Mesenteric fat pad (tissue), 1 donor: ENCODE measurements around the gene DNAH6. TPM values are rescaled to one million over a fixed set of nuclear protein-coding genes. Genes with fewer than 3 reads are reported as not detected.

Experiments used
- DNase-seq: peaks from one replicate; pipeline ENCODE4 v3.0.0-alpha.2; 2020; ENCODE audit warnings: low spot score
- total RNA-seq: library from RNA; stranded (reverse); fragmentation: NEBNext Ultra II Directional; extraction: Animal tissue kit (Norgen Biotek cat#: 25700); gene quantifications from one replicate; pipeline ENCODE4 v1.2.1, GENCODE V29; 2021
- donor health status: DM: yes; HTN: yes; CAD: no.

The DNAH6 gene
- total RNA-seq, 1 donor from 2014 or later: 0.77 TPM

- no peak for DNase-seq
Measured at GRCh38 chr2:84628486-84628885, 112.2 kb downstream of the DNAH6 start.

GRCh38 chr2:84629550-84629949 is 113.3 kb downstream of the DNAH6 start:
- no peak for DNase-seq

DNA sequence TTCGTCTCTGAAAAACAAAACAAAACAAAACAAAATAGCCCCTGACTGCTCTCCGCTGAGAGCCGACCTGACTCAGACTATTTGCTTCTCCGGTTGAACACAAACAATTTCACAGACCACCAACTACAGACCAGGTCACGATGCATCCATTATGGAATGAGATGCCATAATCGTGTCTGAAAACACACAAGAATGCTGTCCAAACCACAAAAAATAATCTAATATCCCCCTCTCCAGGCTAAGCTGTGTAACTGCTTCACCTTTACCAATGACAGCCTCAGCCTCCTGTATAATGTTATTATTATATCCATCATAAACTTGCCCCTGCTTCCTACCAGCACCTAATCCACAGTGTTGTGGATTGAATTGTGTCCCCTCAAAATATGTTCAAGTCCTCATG is 114.7 kb downstream of the DNAH6 start:
- DNase-seq: no peak

- no peak for DNase-seq
Measured at GRCh38 chr2:84631985-84632384, 115.7 kb downstream of the DNAH6 start.

DNA sequence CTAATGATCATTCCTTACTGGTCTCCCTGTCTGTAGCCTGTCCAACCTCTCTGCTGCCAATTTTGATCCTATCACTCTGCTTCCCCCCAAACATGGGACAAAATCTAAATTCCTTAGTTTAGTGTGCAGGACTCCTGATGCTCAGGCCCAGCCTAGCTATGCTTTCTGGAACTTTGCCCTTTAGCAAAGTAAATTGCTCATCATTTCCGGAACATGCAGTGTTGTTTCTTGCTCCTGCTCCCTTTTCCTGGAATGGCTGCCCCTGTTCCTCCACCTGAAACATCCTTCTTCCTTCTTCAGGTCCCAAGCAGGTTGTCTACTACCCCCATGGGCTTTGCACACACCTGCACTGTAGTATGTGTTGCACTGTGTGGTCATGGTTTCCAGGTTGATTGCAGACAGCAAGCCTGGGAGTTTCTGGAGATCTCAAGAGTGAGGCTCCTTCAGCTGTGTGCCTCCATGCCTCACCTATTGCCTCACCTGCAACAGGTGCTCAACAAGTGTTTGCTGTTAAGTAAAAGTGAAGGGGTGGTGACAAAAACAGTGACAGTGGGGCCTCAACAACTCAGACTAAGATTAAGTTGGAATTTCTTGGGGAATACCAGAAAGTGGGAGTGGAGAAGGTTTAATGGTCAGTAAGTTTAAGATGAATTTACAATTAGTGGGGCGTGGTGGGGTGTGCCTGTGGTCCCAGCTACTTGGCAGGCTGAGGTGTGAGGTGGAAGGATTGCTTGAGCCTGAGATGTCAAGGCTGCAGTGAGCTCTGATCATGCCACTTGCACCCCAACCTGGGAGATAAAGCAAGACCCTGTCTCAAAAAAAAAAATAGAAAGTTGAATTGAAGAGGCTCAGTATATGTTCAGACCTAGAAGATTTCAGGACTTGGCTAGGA is 120.0 kb downstream of the DNAH6 start:
- DNase-seq: no peak

DNA sequence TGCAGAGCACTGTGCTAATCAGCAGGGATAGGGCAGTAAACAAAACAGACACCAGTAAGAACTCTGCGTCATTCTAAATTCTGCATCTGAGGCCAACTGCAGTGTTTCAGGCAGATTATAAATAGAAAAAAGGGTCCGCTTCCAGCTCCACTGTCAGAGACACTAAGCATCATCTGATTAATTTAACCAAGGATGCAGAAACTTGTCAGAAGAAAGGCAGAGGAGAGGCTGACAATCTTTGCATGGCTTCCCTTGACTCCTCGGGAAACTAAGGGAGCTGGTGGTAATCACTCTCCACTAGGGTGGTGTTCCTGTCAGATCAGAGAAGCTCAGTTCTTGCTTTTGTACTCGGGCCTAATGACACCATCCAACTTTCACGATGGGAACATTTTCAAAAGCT is 123.5 kb downstream of the DNAH6 start:
- DNase-seq: no peak

DNA sequence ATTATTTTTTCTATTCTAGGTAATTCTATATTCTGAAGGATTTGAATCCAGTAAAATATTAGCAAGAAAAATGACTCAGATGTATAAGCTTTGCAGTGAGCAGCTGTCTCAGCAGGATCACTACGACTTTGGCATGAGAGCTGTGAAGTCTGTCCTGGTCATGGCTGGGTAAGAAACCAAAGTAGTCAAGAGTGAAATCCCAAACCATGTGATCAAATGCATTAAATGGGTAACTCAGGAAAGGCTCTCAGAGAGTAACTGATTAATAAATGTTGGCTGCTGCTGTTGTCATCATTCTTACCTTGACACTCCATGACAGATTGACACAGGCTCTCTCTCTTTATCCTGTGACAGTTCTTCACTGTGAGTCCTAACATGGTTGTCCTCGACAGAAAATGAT is 124.1 kb downstream of the DNAH6 start:
- DNase-seq: no peak

DNA sequence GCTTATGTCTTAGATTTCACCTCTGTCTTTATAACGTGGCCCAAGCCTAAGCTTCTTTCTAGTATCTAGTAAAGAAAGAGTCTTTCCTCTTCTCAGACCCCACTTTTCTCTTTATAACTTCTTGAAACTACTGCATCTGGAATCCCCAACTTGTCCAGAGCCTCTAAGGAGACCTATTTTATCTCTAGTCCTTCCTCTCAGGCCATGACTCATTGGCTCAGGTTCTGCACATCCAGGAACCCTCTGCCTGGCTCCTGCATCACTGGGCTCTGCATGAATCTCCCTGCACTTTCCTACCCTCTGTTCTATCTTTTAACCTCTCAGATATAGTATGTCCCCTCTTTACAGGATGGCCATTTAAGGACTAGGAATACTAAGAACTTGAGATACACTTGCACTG is 124.7 kb downstream of the DNAH6 start:
- DNase-seq: no peak

DNA sequence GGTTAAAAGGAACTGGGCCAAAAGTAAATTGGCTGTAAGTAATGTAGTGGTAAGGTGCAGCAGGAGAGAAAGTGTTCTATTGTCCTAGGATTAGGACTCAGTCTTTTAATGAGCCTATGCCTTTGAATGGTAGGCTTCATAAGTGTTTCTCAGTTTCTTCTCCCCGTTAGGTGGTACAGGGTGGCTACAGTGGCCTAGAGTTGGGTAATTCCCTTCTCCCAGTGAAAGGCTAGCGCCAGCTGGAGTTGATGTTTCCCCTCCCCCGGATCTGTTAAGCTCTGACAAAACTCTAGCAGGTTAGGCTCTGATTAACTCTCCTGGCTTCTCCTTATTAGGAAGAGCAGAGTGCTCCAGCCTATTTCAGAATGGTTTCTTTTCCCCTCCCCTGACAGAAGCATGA is 127.7 kb downstream of the DNAH6 start:
- no peak for DNase-seq

DNA sequence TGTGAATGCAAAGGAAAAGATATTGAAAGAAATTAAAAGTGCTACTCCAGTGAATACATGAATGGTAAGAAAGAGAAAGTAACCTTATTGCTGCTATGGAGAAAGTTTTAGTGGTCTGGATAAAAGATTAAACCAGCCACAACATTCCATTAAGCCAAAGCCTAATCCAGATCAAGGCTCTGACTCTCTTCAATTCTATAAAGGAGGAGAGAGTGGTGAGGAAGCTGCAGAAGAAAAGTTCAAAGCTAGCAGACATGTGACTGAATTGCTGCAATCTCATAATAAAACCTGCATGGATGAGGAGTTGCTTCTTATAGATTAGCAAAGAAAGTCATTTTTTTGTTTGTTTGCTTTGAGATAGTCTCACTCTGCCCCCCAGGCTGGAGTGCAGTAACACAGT is 130.2 kb downstream of the DNAH6 start:
- no peak for DNase-seq

GRCh38 chr2:84647267-84647666 is 131.0 kb downstream of the DNAH6 start:
- DNase-seq: no peak

DNA sequence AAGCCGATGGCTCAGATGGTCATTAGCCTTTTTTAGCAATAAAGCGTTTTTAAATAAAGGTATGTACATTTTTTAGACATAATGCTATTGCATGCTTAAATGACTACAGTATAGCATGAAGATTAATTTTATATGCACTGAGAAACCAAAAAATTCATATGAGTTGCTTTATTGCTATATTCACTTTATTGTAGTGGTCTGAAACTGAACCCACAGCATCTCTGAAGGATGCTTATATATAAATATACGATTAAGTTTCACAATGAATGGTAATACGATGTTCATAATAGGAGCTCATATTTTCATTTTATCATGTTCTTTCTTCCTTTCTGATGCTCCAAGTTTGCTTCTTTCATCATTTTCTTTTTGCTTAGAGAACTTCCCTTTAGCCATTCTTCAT is 132.8 kb downstream of the DNAH6 start:
- no peak for DNase-seq

DNA sequence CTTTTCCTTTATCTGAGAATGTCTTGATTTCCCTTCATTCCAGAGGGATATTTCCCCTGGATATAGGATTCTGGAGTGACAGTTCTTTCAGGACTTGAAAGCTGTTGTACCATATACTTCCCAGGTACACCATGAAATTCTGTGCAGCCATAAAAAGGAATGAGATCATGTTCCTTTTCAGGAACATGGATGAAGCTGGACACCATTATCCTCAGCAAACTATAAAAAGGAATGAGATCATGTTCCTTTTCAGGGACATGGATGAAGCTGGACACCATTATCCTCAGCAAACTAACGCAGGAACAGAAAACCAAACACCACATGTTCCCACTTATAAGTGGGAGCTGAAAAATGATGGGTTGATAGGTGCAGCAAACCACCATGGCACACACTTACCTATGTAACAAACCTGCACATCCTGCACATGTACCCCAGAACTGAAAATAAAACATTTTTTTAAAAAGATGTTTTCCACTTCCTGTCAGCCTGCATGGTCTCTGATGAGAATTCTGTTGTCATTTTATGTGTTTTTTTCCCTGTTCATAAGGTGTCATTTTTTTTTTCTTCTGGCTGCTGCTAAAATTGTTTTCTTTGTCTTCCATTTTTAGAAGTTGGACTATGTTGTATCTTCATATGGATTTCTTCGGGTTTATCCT is 133.3 kb downstream of the DNAH6 start:
- DNase-seq: no peak

DNA sequence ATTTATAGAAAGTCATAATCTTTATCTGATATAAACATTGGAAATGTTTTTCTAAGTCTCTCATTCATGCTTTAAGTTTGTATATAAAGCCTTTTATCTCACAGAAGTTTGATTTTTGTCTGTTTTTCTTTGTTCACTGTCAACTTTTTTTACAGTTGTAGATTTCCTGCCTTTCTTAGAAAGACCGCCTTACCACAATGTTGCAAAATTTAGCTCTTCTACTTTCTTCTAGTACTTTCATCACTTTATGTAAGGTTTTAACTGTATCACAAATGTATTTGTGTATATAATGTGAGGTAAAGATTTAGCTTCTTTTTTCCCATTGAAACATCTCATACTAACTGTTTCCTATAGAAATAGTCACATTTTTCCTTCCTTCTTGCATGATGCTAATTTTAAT is 136.1 kb downstream of the DNAH6 start:
- DNase-seq: no peak

DNA sequence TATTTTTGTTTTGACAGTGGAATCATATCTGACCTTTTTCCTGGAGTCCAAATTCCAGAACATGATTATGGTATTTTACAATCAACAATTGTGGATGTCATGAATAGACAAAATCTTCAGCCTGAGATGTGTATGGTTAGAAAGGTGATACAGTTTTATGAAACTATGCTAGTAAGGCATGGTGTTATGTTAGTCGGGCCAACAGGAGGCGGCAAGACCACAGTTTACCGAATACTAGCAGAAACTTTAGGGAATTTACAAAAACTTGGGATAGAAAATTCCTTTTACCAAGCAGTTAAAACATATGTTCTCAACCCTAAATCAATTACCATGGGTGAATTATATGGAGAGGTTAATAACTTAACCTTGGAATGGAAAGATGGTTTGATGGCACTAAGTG is 137.0 kb downstream of the DNAH6 start:
- no peak for DNase-seq

DNA sequence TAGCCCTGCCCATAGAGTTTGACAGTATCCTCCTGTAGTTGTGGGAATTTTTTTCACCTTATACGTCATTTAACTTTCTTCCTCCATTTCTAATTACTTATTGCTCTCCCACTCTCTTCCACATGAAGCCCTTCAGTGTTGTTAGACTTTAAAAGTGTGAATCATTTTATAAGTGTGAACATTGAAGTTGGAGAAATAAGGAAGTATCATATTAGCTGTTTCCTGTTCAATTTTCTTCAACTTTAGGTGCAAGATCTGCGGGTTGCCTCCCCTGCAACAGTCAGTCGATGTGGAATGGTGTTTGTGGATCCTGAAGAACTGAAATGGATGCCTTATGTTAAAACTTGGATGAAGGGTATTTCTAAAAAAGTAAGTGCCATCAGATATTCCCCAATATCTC is 138.1 kb downstream of the DNAH6 start:
- no peak for DNase-seq

- no peak for DNase-seq
Measured at GRCh38 chr2:84669122-84669521, 152.8 kb downstream of the DNAH6 start.

- no peak for DNase-seq
Measured at GRCh38 chr2:84674099-84674498, 157.8 kb downstream of the DNAH6 start.

GRCh38 chr2:84674586-84674985 is 158.3 kb downstream of the DNAH6 start:
- DNase-seq: no peak

GRCh38 chr2:84676295-84676694 is 160.0 kb downstream of the DNAH6 start:
- no peak for DNase-seq

DNA sequence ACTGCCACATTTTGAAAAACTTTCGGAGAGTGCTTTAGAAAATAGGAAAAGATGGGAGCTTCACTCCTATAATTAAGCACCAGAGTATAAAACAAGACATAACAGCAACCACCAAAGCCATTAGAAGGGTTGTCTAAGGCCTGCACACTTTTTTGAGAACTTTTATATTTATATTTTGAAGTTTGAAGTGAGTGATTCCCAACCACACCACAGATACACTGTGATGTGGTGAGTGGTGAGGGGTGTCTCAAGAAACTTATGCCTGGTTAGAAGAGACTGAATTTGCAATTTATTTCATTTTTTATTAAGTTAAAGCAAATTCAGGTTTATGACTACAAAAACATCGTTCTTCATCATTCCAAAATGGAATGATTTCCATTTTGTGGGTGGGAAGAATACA is 161.9 kb downstream of the DNAH6 start:
- DNase-seq: no peak

- no peak for DNase-seq
Measured at GRCh38 chr2:84686783-84687476, 170.6 kb downstream of the DNAH6 start.
